ENCODE results near the gene MROH7.

DNA sequence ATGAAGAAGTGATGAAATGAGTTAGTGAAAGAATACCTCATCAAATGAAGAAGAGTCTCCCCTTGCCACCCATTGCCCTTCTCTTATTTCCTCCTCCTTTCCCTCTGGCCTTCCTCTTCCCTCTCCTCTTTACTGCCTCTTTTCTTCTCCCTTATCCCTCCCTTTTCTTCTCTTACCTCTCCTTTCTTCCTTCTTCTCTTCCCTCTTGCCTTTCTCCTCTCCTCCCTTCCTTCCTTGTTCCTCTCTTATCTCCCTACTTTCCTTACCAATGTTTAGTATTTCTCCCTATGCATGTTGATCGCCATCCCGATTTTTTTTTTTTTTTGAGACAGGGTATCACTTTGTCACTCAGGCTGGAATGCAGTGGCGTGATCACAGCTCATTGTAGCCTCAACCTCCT is 8.8 kb downstream of the MROH7 start:
- TF ChIP-seq, protein P1, sequence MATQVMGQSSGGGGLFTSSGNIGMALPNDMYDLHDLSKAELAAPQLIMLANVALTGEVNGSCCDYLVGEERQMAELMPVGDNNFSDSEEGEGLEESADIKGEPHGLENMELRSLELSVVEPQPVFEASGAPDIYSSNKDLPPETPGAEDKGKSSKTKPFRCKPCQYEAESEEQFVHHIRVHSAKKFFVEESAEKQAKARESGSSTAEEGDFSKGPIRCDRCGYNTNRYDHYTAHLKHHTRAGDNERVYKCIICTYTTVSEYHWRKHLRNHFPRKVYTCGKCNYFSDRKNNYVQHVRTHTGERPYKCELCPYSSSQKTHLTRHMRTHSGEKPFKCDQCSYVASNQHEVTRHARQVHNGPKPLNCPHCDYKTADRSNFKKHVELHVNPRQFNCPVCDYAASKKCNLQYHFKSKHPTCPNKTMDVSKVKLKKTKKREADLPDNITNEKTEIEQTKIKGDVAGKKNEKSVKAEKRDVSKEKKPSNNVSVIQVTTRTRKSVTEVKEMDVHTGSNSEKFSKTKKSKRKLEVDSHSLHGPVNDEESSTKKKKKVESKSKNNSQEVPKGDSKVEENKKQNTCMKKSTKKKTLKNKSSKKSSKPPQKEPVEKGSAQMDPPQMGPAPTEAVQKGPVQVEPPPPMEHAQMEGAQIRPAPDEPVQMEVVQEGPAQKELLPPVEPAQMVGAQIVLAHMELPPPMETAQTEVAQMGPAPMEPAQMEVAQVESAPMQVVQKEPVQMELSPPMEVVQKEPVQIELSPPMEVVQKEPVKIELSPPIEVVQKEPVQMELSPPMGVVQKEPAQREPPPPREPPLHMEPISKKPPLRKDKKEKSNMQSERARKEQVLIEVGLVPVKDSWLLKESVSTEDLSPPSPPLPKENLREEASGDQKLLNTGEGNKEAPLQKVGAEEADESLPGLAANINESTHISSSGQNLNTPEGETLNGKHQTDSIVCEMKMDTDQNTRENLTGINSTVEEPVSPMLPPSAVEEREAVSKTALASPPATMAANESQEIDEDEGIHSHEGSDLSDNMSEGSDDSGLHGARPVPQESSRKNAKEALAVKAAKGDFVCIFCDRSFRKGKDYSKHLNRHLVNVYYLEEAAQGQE (IDR thresholded peaks at IDR 0.05; ENCODE audit: insufficient read depth in 1 of 2, low read depth in 2 of 2, low read length in 2 of 2): no peak
- TF ChIP-seq TAF1 (IDR thresholded peaks at IDR 0.05; ENCODE audit: borderline replicate concordance, insufficient read depth, low read length) (no peak), POLR2AphosphoS5 (IDR thresholded peaks at IDR 0.05; ENCODE audit: low read depth, low read length) (no peak)

Data from PFSK-1 (cell line).